HG03432 (cell line): Measurements from ENCODE around the gene NCK2.
A peak's percentile ranks its signal among the peaks of the same experiment; 100 is the strongest.

Experiments used
- ATAC-seq: cut with Tn5 transposase; IDR thresholded peaks from one replicate; pipeline ENCODE4 v1.9.1; 2021; ENCODE audit warnings: mild to moderate bottlenecking, moderate library complexity; ENCODE audit not compliant: unreplicated experiment

NCK2 gene

DNA sequence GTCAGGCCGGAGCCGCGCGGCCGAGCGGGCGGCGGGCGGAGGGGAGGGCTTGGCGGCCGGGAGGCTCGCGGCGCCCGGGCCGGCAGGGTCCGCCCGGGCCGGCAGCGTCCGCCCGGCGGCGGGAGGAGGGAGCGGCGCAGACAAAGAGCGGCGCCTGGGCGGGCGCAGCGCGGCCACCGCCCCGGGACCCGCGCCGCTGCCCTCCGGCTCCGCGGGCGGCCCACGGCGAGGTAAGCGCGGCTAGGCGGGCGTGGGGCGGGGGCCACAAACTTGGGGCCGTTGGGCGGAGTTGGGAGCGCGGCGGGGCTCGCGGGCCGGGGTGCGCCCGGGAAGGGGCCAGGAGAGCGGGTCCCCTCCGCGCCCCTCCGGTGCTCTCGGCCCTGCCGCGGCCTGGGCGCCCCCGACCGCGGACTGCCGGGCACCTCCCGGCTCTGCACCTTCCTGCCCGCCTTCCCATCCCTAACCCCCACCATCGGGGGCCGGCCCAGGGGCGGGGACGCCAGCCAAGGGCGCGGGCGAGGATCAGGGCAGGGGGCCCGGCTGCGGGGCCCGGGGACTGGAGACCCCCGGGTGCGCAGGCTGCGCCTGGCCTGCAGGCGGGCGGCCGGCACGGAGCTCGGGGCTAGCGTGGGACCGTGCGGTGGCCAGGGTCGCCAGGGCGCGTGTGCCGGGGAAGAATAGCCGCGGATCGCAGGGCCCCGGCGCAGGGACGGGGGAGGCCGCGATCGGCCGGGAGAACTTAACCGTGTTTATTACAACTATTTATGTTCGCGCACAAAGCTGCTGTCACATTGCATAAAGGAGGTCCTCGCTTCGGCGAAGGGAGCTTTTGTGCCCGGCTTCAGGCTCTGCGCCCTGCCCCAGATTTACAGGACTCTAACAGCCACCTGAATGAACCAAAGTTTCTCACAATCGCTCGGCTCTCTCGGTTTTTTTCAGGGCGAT lies at the start of gene NCK2:
Gene NCK2 (plus strand): TSS at position 4 of the 945 bp plus-strand sequence. CDS start 110,152 bp downstream, outside the sequence.
- ATAC-seq = peak; percentile 23

DNA sequence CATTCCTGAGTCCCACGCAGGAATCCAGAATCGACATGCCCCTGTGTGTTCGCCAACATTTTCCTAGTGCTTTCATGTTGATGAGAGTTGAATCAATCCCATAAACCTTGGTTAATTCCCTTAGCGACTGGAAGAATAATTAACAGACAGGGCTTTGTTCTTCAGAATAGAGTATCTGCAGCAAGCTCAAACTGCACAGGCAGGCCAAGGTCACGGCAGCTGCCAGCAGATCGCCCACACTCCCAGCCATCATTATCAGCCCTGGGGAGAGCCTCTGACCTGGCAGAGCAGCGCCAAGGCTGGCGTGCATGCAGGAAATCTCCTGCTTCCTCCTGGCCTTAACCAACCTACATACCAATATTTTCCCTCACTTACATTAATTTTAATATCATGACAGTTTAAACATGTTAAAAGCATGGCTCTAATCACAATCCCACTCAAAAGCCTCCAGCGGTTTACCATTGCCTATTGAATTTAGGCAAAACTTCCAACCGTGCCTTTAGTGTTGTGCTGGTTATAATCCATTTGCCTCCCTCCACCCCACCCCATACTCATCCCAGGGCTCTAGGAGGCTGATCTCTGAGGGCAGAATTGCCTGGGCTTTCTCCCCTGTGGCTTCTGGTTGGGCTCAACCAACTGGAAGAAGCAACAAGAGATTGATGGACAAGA lies 46.8 kb upstream of the NCK2 start:
- ATAC-seq = no peak

DNA sequence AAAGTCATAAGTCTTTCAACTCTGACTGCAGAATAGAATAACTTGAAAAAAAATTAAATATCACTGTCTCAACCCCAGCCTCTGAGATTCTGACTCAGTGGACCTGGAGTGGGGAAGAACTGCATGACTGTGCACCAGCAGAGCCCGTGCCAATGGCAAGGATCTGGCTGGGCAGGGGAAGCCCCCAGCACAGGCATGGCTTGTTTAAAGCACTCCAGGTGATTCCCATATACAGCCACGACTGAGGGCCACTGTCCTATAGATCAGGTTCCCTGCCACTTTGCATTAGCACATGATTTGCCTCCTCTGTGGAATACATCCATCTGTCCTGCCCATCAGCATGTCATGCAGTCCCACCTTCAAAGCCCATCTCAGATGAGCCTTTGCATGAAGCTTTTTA lies 45.9 kb upstream of the NCK2 start:
- ATAC-seq = no peak

DNA sequence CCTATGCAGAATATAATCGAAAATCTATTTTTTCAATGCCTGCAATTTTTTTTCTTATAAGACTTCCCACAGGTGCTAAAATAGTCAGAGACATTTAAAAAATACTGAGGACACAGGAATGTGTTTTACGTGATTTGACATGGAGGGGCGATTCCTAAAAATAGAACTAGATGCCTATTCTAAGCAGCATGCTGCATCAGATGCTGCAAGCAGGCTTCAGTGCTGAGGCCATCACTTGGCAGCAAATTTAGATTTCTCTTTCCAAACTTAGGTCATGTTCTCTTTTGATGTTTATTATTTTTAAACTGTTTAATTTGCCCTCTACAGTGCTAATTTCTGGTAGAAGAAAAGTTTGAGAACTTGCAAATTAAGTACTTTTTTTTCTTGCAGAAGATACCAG lies 43.7 kb upstream of the NCK2 start:
- ATAC-seq = no peak

DNA sequence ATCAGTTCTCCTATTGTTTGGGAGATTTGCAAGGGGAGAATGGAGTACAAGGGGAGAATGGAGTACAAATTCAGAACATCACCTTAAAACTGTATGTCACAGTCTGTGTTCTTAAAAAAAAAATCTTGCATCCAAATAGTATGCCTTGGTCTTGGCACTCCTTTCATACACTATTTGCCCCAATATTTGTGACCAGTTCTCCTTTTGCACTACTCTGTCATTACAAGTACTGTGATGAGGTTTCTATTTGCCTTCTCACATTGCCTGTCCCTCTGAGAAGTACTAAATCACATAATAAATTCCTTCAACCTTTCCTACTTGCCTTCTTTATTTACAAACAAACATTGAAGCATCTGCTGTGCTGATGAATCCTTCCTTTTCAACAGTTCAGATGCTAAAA lies 36.0 kb upstream of the NCK2 start:
- ATAC-seq = peak; percentile 55

DNA sequence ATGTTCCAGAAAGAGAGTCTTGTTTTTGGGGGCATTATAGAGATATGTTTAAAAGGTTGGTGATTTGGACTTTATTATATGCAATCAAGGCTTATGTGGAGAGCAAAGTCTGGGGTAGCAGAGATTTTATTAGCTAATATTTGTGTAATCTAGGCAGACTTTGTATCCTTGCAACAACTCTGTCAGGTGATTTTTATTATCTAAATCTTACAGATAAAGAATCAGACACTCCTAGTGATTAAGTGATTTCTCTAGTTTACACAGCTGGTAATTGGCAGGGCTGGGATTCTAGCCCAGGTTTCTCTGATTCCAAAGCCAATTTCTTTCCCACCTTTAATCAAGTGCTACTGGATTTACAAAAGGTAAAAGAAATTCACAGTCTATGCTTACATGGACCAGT lies 33.3 kb upstream of the NCK2 start:
- no peak for ATAC-seq

DNA sequence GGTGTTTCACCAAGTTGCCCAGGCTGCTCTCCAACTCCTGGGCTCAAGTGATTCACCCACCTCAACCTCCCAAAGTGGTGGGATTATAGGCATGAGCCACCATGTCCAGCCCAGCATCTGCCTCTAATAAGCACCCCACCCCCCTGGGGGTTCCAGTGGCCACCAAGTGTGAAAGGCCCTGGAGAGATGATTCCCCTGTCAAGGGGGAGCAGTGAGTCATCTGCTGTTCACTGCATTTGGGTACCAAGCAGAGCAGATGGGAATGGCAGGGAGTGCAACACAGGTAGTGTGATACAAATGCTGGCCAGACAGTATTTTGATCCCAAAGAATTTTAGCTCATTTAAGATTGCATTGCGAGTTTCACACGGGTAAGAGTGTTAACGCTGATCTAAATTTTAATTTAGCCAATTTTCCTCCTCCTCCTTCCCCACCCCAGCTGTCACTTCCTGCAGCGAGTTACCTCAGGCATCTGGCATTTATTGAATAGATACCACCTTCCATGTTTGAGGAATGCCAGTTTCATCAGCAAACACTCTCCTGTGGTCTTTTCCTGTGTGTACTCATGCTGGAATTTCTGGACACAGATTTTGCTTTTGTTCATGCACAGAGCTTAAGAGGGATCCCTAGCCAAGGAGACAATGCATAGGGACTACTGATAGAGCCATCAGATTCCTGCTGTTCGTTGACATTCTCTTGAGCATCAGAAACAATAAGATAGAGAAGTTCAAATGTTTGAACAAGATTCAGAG lies 32.4 kb upstream of the NCK2 start:
- no peak for ATAC-seq

DNA sequence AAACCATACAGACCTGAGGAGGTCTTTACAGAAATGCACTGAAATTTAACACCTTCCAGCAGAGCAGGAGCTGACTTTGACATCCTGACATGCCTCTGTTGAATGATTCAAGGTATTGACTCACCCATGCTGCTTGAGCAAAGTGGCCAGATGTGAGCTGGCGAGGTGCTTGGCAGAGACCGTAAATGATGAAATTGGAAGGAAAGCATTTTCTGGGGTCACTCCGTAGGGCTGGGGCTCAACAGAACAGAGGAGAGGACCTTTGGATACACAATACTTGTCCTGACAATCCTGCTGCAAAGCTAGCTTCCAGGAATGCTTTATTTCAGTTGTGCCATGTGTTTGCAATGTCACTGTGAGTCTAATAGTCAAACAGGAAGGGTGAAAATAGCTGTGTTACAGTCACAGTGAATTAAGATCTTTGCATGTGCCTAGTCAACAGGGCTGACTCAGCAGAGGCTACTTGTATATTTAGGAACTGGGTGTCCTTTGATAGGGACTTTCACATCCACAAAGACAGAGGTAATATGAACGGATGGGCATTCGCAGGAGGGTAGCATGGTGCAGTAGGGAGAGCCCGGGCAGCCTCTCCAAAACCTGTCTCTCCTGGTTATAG lies 31.6 kb upstream of the NCK2 start:
- no peak for ATAC-seq

DNA sequence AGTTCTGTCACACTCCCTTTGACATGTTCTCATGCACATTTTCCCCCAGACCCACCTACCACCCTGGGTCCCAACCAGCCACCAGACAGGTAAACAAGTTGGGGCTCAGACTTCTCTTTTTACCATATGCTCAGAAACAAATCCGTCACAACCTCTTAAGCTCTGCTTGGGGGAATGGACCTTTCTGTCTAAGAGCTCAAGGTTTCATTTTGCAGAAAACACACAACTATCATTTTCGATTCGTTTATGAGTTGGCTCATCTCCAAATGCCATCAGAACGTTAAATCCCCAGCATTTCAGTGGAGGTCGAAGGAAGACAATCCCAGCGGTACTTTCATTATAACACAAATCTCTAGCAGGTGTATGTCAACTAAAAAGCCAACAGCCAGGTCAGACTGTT lies 30.6 kb upstream of the NCK2 start:
- ATAC-seq = no peak

DNA sequence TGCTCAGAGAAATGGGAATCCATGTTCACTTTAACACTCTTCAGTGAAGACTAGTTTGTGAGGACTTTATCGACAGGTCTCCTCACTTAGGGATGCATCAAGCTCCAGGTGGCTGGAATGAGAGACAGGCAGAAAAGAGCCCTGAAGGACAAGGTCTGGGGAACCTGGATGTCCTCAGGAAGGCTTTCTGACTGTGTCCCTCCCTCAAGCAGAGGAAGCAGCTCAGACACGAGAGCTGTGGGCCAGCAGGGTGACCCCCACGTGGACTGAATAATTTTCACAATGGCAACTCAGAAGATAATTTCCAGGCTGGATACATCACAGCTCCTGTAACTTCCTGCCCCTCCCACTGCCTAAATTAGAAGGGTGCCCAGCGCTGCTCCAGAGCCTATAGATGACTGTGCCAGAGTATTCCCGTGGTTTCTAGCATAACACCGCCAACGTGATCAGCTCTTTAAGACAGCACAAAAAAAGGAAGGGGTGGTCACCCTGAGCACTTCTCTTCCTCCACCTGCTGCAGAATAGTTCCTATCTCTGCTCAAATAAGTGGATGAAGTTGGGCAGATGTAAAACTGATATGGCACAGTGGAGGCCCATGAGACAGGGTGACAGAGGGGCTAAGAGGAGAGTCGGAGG lies 25.7 kb upstream of the NCK2 start:
- ATAC-seq = no peak

DNA sequence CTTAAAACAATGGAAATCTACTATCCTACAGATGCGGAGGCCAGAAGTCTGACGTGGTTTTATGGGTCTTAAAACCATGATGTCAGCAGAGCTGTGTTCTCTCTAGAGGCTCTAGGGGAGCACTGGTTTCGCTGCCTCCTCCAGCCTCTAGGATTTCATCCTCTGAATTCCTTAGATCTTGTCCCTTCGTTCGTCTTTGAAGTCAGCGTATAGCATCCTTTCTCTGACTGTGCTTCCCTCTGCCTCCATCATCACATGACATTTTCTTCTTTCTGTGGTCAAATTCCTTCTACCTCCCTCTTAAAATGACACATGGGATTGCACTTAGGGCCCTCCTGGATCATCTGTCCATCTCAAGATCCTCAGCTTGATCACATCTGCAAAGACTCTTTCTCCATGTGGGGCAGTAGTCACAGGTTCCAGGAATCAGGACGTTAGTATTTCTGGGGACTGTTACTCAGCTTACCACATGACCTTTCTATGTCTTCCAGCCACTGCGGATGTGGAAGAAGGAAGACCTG lies 22.7 kb upstream of the NCK2 start:
- ATAC-seq = no peak

DNA sequence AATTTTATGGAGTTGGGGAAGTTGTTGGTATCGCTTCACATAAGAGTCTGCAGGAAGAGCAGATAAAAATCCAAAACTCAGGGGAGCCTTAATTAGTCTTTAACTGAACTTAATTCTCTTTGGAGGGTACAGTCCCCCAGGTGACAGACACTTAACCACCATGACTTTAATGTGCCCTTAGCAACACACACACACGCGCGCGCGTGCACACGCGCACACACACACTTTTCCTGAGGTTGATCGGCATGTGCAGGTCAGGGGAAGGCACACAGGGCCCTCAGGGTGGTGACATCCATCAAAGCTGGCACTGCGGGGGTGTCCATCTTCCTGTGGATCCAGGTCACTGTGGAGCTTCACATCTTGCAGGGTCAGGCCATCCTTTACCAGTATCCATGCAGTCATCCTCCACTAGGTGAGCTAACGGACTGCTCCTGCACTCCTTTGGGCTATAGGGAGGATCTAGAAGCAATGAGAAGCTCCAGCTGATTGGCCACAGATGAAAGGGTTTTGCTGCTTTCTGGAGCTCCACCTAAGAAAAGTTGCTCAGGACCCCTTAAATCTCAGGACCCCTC lies 21.9 kb upstream of the NCK2 start:
- ATAC-seq = no peak

DNA sequence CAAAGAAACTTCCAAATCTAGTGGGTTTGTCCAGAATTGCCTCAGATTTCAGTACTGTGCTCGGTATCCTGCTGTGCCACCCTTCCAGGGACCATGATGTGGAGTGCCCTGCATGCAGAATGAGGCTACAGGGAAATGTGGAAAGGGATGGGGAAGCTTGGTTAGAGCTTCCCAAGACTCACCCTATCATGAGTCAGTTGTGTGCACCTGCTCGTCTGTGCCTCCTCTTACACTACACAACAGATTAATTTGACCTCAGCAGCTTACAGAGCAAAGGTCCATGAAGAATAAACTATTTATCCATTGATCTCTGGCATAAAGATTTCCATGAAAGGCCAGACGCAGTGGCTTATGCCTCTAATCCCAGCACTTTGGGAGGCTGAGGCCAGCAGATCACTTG lies 21.3 kb upstream of the NCK2 start:
- no peak for ATAC-seq

DNA sequence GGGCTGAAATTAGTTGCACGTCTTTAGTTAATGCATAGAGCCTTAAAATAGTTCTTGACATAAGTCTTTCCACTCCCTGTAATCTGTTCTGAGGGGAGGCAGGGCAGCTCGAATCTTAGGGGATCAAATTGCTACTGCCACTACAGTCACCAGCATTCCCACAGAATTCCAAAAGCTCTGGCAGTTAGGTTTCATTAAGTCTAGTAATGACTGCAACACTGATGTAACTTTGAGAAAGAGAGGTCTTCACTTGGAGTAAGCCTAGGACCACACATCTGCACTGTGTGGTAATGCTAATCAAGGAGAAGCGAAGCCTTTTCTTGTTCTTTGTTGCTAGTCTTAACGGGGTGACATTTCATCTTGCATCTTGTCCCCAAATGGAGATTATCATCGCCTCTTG lies 19.3 kb upstream of the NCK2 start:
- peak; percentile 21 for ATAC-seq

DNA sequence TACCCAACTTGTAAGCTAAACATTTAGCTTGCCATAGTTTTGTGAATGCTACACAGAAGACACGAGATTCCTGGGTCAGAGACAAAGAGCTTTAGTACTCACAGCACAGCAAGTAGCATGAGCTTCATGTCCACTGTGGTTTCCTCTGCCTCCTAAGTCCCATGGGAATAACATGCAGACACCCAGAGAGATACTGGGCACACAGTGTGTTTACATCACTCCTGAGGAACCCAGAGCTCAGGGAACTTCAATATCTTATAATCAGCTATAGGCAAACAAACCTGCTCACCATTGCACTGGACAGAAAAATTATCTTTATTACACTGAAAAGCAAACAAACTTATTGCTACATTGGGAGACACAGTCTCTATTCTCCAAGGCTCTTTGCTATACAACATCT lies 14.5 kb upstream of the NCK2 start:
- ATAC-seq = no peak

DNA sequence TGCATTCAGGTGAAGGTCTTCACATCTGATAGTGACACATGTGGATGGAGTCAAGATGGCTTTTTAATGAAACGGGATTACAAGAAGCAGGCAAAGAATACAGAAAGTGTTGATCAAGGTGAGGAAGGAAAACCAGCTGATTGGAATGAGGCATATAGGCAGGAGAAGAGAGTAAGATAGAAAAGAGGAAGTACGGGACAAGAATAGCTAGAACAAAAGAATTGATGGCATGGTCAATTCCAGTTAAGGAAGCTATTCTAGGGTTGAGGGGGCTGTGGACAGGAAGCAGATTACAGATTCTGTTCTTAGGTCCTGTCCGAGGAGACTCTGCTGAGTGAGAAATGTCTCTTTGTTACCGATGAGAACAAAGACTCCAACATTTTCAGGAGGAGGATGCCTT lies 13.2 kb upstream of the NCK2 start:
- no peak for ATAC-seq

DNA sequence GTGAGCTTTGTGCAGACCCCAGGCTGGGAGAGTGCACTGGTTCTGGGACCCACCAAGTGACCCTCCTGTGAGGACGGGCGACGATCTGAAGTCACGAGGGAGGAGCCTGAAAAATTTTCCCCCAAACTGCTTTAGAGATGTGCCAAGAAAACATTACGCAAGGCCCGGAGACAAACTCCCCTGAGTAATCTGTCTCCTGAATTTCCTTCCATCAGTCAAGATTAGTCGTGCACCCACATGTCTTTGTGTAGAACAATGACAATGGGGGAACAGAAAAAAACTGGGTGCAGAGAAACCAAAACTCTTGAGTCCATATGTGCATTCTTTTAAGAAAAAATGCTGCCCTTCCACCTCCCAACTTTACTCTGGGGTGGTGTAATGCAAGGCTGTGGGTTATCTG lies 12.6 kb upstream of the NCK2 start:
- ATAC-seq = no peak

DNA sequence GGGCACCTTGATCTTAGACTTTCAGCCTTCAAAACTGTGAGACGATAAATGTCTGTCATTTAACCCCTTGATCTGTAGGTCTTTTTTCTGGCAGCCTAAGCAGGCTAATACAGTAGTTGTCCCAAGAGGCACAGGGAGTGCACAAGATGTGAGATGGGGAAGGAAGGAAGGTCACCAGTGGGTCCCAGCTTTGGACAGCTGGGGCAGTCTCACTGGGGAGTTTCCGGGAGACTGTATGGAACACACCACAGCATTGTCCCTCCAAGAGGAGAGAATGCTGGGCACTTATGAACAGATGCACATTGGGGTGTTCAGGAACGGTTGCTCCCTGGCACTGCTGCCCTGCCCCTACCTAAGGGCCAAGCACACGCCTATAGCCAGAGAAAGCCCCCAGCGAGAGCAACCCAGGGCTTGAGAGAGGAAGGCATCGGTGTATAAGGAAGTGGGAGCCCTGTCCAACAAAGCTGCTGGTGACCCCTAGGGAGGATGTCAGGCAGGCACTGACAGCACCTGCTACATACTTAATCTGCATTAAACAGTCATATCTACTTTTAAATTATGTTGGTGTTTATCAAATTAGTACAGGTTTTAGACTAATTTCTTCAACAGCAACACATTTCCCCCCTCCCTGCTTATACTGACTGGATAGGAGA lies 11.6 kb upstream of the NCK2 start:
- ATAC-seq = peak; percentile 62

DNA sequence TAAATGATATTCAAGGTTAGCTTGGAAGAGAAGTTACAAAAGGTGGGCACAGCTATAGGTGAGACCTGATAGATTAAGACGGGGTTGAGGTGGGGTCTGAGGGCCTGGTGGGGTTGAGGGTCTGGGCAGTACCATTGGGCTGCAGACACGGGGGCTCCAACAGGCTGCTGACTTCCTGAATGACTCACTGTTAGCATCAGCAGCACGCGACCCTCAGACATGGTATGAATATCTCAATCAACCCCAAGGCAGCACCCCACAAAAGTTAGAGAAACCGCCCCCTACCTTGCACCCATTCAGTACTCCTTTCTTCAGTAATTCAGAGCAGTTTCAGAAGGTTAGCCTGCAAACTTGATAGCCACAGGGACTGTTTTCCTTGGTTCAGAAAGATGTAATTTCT lies 10.8 kb upstream of the NCK2 start:
- ATAC-seq = no peak
